Measurements from ENCODE around the gene LRRC70.

DNA sequence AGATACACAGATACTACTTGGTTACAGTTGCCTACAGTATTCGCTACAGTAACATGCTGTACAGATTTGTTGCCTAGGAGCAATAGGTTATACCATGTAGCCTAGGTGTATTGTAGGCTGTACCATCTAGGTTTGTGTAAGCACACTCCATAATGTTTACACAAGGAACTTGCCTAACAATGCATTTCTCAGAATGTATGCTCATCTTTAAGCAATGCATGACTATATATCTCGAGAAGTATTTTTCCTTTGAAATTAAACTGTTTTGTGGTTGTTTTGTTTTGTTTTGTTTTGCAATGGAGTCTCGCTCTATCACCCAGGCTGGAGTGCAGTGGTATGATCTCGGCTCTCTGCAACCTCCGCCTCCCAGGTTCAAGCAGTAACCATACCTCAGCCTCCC is 25.3 kb downstream of the LRRC70 start:
- TF ChIP-seq, protein P1, sequence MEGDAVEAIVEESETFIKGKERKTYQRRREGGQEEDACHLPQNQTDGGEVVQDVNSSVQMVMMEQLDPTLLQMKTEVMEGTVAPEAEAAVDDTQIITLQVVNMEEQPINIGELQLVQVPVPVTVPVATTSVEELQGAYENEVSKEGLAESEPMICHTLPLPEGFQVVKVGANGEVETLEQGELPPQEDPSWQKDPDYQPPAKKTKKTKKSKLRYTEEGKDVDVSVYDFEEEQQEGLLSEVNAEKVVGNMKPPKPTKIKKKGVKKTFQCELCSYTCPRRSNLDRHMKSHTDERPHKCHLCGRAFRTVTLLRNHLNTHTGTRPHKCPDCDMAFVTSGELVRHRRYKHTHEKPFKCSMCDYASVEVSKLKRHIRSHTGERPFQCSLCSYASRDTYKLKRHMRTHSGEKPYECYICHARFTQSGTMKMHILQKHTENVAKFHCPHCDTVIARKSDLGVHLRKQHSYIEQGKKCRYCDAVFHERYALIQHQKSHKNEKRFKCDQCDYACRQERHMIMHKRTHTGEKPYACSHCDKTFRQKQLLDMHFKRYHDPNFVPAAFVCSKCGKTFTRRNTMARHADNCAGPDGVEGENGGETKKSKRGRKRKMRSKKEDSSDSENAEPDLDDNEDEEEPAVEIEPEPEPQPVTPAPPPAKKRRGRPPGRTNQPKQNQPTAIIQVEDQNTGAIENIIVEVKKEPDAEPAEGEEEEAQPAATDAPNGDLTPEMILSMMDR (IDR thresholded peaks at IDR 0.05), result no peak
- TF ChIP-seq POLR2AphosphoS5 (IDR thresholded peaks at IDR 0.05), result no peak
